Measurements from ENCODE around the gene KLRB1. TPM values are rescaled to one million over a fixed set of nuclear protein-coding genes. Genes with fewer than 3 reads are reported as not detected.
"Not testable (repeated sequence)": the region's sequence is repeated elsewhere in the genome, so short reads cannot be mapped to it uniquely, and the experiment has no call there.

The KLRB1 gene
- total and polyA plus RNA-seq, 5 donors, result 0.18 to 0.46 (median 0.38) TPM; not detected in 1

DNA sequence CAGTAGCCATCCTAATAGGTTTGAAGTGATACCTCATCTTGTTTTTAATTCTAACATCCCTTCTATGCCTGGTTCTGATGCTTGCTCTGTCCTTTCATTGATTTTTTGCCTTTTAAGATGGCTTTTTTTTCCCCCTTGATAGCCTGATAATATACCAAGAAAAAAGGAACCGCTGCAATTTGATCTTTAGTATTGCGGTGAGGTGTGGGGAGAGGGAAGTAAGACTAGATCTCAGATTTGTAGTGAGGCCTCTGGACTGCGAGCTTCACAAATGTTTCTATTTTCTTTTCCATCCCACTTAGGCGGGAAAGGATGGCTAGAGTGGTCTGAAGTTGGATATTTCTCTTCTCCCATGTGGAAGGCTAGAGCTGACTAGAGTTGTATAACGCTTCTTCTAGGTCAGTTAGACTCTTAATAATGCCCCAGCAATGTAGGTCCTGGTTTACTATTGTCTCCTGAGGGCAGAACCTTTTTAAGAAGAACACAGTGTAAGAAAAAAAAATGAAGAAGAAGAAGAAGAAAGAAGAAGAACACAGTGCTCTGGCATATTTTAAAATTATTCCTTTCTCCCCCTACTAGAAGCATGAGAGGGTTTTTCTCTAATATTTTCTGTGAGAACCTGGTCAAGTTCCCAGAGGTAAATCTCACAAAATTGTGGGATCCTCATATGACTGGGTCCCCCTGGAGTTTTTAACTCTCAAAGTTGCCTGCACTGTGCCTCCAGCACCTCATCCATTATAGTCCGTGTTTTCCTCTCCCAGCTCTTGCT, 11.9 kb upstream of the KLRB1 start:
- H3K27ac ChIP-seq (ENCODE audit: low read length), result no peak overlapping the region

DNA sequence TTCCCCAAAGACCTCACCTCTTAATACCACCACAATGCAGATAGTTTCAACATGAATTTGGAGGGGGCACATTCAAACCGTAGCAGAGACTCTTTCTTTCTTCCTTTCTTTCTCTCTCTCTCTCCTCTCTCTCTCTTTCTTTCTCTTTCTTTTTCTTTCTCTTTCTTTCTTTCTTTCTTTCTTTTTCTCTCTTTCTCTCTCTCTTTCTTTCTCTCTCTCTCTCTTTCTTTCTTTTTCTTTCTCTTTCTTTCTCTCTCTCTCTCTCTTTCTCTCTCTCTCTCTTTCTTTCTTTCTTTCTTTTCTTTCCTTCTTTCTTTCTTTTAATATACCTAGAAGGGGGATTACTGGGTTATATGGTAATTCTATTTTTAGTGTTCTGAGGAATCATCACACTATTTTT, 11.2 kb upstream of the KLRB1 start:
- H3K4me3 ChIP-seq (ENCODE audit: low read length); H3K4me1 ChIP-seq (ENCODE audit: control insufficient read depth, insufficient read depth, low read length); ATAC-seq; H3K27me3 ChIP-seq (ENCODE audit: control insufficient read depth, insufficient read depth); H3K9me3 ChIP-seq (ENCODE audit: control insufficient read depth, low read length); H3K27ac ChIP-seq (ENCODE audit: low read length); DNase-seq; intact Hi-C loops (cut with DNase I): not testable (repeated sequence)
- 98% methylated on average over 1 of the region's 1 CpG for WGBS

More for the DNA sequence above, 11.9 kb upstream of the KLRB1 start:
- H3K4me3 ChIP-seq (ENCODE audit: low read length), result no peak overlapping the region
- intact Hi-C loops (cut with DNase I), result no loop called here
- H3K27me3 ChIP-seq (ENCODE audit: control insufficient read depth, insufficient read depth), result no peaks in the 10 kb centered on the region
- H3K4me1 ChIP-seq (ENCODE audit: control insufficient read depth, insufficient read depth, low read length), result no peaks in the 10 kb centered on the region
- DNase-seq (no peak), ATAC-seq (no peak)
- WGBS, result 89% methylated on average over 6 of the region's 6 CpGs
- no peaks in the 10 kb centered on the region for H3K9me3 ChIP-seq (ENCODE audit: control insufficient read depth, low read length)

DNA sequence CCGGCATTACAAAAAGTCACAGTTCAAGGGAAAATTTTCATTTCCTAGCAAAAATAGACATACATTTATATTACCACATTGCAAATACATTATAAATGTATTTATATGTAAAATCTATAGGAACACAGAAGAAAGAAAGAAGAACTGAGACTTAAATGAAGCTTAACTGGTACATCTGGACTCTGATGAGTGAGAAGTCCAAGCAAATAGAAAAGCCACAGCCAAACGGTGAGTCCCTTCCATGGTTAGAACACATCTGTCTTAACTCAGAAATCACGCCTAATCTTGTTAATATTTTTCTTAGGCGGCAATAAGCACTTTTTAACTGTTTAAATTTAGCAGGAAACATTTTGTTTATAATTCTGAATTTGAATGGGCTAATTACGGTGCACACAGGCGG, 9.4 kb upstream of the KLRB1 start:
- intact Hi-C loops (cut with DNase I), result no loop called here

DNA sequence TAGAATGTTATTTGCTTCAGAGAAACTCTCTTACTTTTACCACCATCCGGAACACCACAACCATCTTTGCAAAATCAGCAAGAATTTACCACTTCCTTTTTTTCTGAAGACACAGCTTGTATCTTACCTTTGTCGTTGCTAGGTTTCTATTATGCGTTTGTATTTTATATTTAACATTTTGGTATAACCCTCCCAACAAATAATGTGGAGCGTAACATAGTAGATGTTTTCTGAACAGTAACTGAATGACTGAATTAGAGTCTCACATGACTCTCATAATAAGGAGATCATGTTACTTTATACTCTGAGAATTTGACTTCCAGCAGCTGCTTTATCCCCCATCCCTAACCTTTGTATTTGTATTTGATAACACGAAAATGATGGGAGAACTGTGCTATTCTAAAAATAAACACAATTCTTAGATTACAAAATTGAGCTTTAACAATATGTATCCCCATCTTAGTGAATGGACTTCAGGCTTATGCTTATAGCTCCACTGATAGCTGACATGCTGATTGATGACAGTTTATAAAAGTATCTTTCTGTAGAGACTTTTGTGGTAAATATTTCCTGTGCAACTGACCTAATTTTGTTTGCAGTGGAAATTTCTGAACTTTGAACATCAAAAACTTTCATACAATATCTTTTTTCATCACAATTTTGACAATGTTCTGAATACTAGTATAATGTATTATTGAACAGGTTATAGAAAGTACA, 7.9 kb upstream of the KLRB1 start:
- intact Hi-C loops (cut with DNase I), result no loop called here
- Histone ChIP-seq H3K27ac (ENCODE audit: low read length) (no peak overlapping the region), H3K27me3 (ENCODE audit: control insufficient read depth, insufficient read depth) (no peaks in the 10 kb centered on the region), H3K4me3 (ENCODE audit: low read length) (no peak overlapping the region), H3K9me3 (ENCODE audit: control insufficient read depth, low read length) (no peaks in the 10 kb centered on the region), H3K4me1 (ENCODE audit: control insufficient read depth, insufficient read depth, low read length) (no peaks in the 10 kb centered on the region)
- ATAC-seq, result no peak
- DNase-seq, result no peak
- WGBS, result 50% methylated on average over 5 of the region's 5 CpGs

More for the DNA sequence above, 9.4 kb upstream of the KLRB1 start:
- no peaks in the 10 kb centered on the region for H3K9me3 ChIP-seq (ENCODE audit: control insufficient read depth, low read length)
- no peaks in the 10 kb centered on the region for H3K4me1 ChIP-seq (ENCODE audit: control insufficient read depth, insufficient read depth, low read length)
- no peaks in the 10 kb centered on the region for H3K27me3 ChIP-seq (ENCODE audit: control insufficient read depth, insufficient read depth)
- WGBS, result 88% methylated on average over 6 of the region's 6 CpGs
- H3K4me3 ChIP-seq (ENCODE audit: low read length), result no peak overlapping the region
- H3K27ac ChIP-seq (ENCODE audit: low read length), result no peak overlapping the region
- DNase-seq, result no peak
- no peak for ATAC-seq

DNA sequence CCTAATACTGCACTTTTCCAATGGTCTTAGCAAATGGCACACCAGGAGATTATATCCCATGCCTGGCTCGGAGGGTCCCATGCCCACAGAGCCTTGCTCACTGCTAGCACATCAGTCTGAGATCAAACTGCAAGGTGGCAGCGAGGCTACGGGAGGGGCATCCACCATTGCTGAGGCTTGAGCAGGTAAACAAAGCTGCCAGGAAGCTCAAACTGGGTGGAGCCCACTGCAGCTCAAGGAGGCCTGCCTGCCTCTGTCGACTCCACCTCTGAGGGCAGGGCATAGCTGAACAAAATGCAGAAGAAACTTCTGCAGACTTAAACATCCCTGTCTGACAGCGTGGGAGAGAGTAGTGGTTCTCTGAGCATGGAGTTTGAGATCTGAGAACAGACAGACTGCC, 2.9 kb upstream of the KLRB1 start:
- intact Hi-C loops (cut with DNase I); H3K27ac ChIP-seq (ENCODE audit: low read length); H3K4me3 ChIP-seq (ENCODE audit: low read length); H3K9me3 ChIP-seq (ENCODE audit: control insufficient read depth, low read length); ATAC-seq; H3K4me1 ChIP-seq (ENCODE audit: control insufficient read depth, insufficient read depth, low read length); DNase-seq; H3K27me3 ChIP-seq (ENCODE audit: control insufficient read depth, insufficient read depth): not testable (repeated sequence)
- WGBS, result 94% methylated on average over 5 of the region's 5 CpGs

- H3K27ac ChIP-seq (ENCODE audit: low read length), result no peak overlapping the region
- ATAC-seq (no peak), DNase-seq (no peak)
- no peaks in the 10 kb centered on the region for H3K4me1 ChIP-seq (ENCODE audit: control insufficient read depth, insufficient read depth, low read length)
- intact Hi-C loops (cut with DNase I), result no loop called here
- no peaks in the 10 kb centered on the region for H3K9me3 ChIP-seq (ENCODE audit: control insufficient read depth, low read length)
- H3K27me3 ChIP-seq (ENCODE audit: control insufficient read depth, insufficient read depth), result no peaks in the 10 kb centered on the region
- 89% methylated on average over 4 of the region's 4 CpGs for WGBS
- H3K4me3 ChIP-seq (ENCODE audit: low read length), result no peak overlapping the region
Measured at GRCh38 chr12:9606736-9607372, 862 bp downstream of the KLRB1 start.

GRCh38 chr12:9606247-9606646, 1.5 kb downstream of the KLRB1 start:
- DNase-seq (no peak), ATAC-seq (no peak)
- no peak overlapping the region for H3K27ac ChIP-seq (ENCODE audit: low read length)
- no peak overlapping the region for H3K4me3 ChIP-seq (ENCODE audit: low read length)
- H3K27me3 ChIP-seq (ENCODE audit: control insufficient read depth, insufficient read depth), result no peaks in the 10 kb centered on the region
- H3K4me1 ChIP-seq (ENCODE audit: control insufficient read depth, insufficient read depth, low read length), result no peaks in the 10 kb centered on the region
- no peaks in the 10 kb centered on the region for H3K9me3 ChIP-seq (ENCODE audit: control insufficient read depth, low read length)
- intact Hi-C loops (cut with DNase I), result no loop called here
- WGBS, result 92% methylated on average over 3 of the region's 3 CpGs

- Histone ChIP-seq H3K4me3 (ENCODE audit: low read length) (no peak overlapping the region), H3K27ac (ENCODE audit: low read length) (no peak overlapping the region), H3K27me3 (ENCODE audit: control insufficient read depth, insufficient read depth) (no peaks in the 10 kb centered on the region), H3K9me3 (ENCODE audit: control insufficient read depth, low read length) (no peaks in the 10 kb centered on the region), H3K4me1 (ENCODE audit: control insufficient read depth, insufficient read depth, low read length) (no peaks in the 10 kb centered on the region)
- no peak for DNase-seq
- intact Hi-C loops (cut with DNase I), result no loop called here
- 91% methylated on average over 2 of the region's 2 CpGs for WGBS
- ATAC-seq, result no peak
Measured at GRCh38 chr12:9605483-9605882, 2.2 kb downstream of the KLRB1 start.

- intact Hi-C loops (cut with DNase I), result no loop called here
- WGBS, result 97% methylated on average over 5 of the region's 5 CpGs
Measured at GRCh38 chr12:9604287-9604686, 3.4 kb downstream of the KLRB1 start.

DNA sequence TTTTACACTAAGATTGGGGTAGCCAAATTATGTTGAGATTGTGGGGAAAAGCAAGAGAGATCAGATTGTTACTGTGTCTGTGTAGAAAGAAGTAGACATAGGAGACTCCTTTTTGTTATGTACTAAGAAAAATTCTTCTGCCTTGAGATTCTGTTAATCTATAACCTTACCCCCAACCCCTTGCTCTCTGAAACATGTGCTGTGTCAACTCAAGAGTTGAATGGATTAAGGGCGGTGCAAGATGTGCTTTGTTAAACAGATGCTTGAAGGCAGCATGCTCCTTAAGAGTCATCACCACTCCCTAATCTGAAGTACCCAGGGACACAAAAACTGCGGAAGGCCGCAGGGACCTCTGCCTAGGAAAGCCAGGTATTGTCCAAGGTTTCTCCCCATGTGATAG, 7.3 kb downstream of the KLRB1 start:
- H3K27ac ChIP-seq (ENCODE audit: low read length); ATAC-seq; H3K9me3 ChIP-seq (ENCODE audit: control insufficient read depth, low read length); intact Hi-C loops (cut with DNase I); DNase-seq; H3K4me3 ChIP-seq (ENCODE audit: low read length); H3K4me1 ChIP-seq (ENCODE audit: control insufficient read depth, insufficient read depth, low read length); H3K27me3 ChIP-seq (ENCODE audit: control insufficient read depth, insufficient read depth): not testable (repeated sequence)
- WGBS, result 92% methylated on average over 3 of the region's 3 CpGs

More at GRCh38 chr12:9604287-9604686, 3.4 kb downstream of the KLRB1 start:
- no peak for ATAC-seq
- no peak overlapping the region for H3K4me3 ChIP-seq (ENCODE audit: low read length)
- no peaks in the 10 kb centered on the region for H3K4me1 ChIP-seq (ENCODE audit: control insufficient read depth, insufficient read depth, low read length)
- no peaks in the 10 kb centered on the region for H3K27me3 ChIP-seq (ENCODE audit: control insufficient read depth, insufficient read depth)
- H3K27ac ChIP-seq (ENCODE audit: low read length), result no peak overlapping the region
- no peaks in the 10 kb centered on the region for H3K9me3 ChIP-seq (ENCODE audit: control insufficient read depth, low read length)
- no peak for DNase-seq

DNA sequence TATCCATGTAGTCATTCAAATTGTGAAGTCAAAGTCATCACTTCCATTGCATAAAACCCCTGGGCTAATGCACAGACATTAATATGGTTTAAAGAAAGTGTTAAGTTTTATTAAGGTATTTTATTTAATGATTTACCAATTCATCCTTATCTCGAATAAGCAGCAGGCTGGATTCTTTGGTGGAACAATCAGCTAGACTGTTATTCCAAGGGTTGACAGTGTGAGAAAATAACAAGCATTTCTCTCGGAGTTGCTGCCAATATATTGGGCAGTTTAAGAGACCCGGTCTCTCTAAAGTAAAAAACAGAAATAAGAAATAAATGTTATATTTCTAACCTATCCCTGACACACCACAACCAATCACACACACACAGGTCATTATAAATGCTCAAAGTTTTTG, 9.4 kb downstream of the KLRB1 start:
- no peak for ATAC-seq
- no peaks in the 10 kb centered on the region for H3K4me1 ChIP-seq (ENCODE audit: control insufficient read depth, insufficient read depth, low read length)
- WGBS, result 66% methylated on average over 3 of the region's 3 CpGs
- intact Hi-C loops (cut with DNase I), result no loop called here
- no peak for DNase-seq
- H3K9me3 ChIP-seq (ENCODE audit: control insufficient read depth, low read length), result no peaks in the 10 kb centered on the region
- no peak overlapping the region for H3K4me3 ChIP-seq (ENCODE audit: low read length)
- H3K27me3 ChIP-seq (ENCODE audit: control insufficient read depth, insufficient read depth), result no peaks in the 10 kb centered on the region
- no peak overlapping the region for H3K27ac ChIP-seq (ENCODE audit: low read length)

Data from right cardiac atrium (tissue), 5 donors.